ENCODE results near the gene SSH2. TPM values are rescaled to one million over a fixed set of nuclear protein-coding genes. Genes with fewer than 3 reads are reported as not detected.
"Not testable (repeated sequence)": the region's sequence is repeated elsewhere in the genome, so short reads cannot be mapped to it uniquely, and the experiment has no call there.

The SSH2 gene
- total RNA-seq, 1 experiment from 2014 or later: 22.9 TPM

DNA sequence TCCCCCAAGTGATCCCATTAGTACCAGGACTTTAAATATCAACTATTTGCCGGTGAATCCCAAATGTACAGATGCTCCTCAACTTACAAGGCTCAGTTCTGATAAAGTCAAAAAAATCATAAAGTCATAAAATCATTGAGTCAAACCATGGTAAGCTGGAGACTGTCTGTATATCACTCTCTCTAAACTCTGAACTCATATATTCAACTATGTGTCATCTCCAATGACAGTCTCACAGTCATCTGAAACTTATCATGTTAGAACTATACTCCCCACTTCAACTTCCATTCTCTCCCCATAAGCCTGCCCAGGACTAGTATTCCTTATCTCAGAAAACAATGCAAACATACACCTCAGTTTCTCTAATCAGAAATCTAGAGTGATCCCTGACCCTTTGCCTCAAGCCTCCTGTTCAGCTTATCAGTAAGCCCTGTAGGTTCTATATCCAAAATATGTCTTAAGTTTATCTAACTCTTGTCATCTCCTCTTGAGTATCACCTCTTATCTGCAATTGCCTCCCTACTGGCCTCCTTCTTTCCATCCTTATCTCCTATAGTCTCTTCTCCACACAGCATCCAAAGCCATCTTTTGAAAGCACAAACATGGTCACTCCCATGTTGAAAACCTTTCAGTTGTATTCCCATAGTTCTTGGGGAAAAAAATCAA lies 55.0 kb downstream of the SSH2 start:
- TF ChIP-seq, protein P1, sequence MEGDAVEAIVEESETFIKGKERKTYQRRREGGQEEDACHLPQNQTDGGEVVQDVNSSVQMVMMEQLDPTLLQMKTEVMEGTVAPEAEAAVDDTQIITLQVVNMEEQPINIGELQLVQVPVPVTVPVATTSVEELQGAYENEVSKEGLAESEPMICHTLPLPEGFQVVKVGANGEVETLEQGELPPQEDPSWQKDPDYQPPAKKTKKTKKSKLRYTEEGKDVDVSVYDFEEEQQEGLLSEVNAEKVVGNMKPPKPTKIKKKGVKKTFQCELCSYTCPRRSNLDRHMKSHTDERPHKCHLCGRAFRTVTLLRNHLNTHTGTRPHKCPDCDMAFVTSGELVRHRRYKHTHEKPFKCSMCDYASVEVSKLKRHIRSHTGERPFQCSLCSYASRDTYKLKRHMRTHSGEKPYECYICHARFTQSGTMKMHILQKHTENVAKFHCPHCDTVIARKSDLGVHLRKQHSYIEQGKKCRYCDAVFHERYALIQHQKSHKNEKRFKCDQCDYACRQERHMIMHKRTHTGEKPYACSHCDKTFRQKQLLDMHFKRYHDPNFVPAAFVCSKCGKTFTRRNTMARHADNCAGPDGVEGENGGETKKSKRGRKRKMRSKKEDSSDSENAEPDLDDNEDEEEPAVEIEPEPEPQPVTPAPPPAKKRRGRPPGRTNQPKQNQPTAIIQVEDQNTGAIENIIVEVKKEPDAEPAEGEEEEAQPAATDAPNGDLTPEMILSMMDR (IDR thresholded peaks at IDR 0.05; ENCODE audit: unreplicated experiment): no peak
- Mint-ChIP-seq H3K9me3 (ENCODE audit: low read depth, unreplicated experiment) (peaks cover 4% of the 10 kb centered on the region), H3K36me3 (ENCODE audit: insufficient read depth, unreplicated experiment) (no peaks in the 10 kb centered on the region), H3K27me3 (ENCODE audit: unreplicated experiment) (no peaks in the 10 kb centered on the region), H3K4me3 (ENCODE audit: low read depth, unreplicated experiment) (no peak overlapping the region), H3K4me1 (ENCODE audit: low read depth, unreplicated experiment) (no peaks in the 10 kb centered on the region), H3K27ac (ENCODE audit: unreplicated experiment) (no peak overlapping the region)
- DNase-seq: no peak
- intact Hi-C loops (cut with micrococcal nuclease; ENCODE audit: unreplicated experiment): no loop called here
- no TSS peak for BruUV-seq (replicated peaks)
- CTCF ChIA-PET: no interaction called here

DNA sequence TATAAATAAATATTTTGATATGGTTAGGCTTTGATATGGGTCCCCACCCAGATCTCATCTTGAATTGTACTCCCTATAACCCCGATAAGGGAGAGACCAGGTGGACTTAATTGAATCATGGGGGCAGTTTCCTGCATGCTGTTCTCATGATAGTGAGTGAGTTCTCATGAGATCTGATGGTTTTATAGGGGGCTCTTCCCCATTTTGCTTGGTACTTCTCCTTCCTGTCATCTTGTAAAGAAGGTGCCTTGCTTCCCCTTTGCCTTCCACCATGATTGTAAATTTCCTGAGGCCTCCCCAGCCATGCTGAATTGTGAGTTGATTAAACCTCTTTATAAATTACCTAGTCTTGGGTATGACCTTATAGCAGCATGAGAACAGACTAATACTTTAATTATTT lies 55.7 kb downstream of the SSH2 start:
- DNase-seq; intact Hi-C loops (cut with micrococcal nuclease; ENCODE audit: unreplicated experiment); BruUV-seq (replicated peaks); H3K9me3 Mint-ChIP-seq (ENCODE audit: low read depth, unreplicated experiment); H3K27me3 Mint-ChIP-seq (ENCODE audit: unreplicated experiment); H3K36me3 Mint-ChIP-seq (ENCODE audit: insufficient read depth, unreplicated experiment); CTCF ChIA-PET; H3K4me1 Mint-ChIP-seq (ENCODE audit: low read depth, unreplicated experiment); H3K27ac Mint-ChIP-seq (ENCODE audit: unreplicated experiment); H3K4me3 Mint-ChIP-seq (ENCODE audit: low read depth, unreplicated experiment): not testable (repeated sequence)

GRCh38 chr17:29873476-29873875 lies 56.6 kb downstream of the SSH2 start:
- Mint-ChIP-seq H3K4me1 (ENCODE audit: low read depth, unreplicated experiment) (no peaks in the 10 kb centered on the region), H3K9me3 (ENCODE audit: low read depth, unreplicated experiment) (peaks cover 4% of the 10 kb centered on the region), H3K4me3 (ENCODE audit: low read depth, unreplicated experiment) (no peak overlapping the region), H3K27ac (ENCODE audit: unreplicated experiment) (no peak overlapping the region), H3K36me3 (ENCODE audit: insufficient read depth, unreplicated experiment) (no peaks in the 10 kb centered on the region), H3K27me3 (ENCODE audit: unreplicated experiment) (no peaks in the 10 kb centered on the region)
- no peak for DNase-seq
- intact Hi-C loops (cut with micrococcal nuclease; ENCODE audit: unreplicated experiment): no loop called here
- BruUV-seq (replicated peaks): no TSS peak
- TF ChIP-seq, protein P1 (IDR thresholded peaks at IDR 0.05; ENCODE audit: unreplicated experiment): no peak
- CTCF ChIA-PET: no interaction called here

DNA sequence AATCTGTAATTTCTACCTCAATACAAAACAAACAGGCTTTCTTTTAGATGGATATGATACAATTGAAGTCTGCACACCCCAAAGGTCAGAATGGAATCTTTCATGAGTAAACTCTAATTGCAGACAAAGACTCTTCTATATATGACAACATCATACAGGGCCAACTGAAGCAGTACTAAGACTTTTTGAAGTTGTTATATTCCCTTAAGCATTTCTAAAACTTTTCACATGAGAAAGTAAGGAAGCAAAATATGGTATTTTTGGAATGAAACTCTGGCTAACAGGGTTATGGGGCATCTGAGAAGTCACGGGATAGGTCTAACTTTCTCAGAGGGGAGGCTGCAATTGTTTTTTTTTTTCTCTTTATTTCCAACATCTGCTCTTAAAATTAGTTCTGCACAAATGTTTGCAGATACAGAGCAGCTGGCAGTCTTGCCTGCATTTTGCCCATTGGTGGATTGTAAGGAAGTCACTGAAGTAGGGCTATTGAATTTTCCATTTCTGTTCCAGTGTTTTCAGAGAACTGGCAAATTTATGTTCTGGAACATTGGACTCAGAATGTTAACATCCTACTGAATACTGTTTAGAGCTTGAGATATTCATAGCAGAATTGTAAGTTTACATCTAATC lies 59.1 kb downstream of the SSH2 start:
- peaks cover 4% of the 10 kb centered on the region for H3K9me3 Mint-ChIP-seq (ENCODE audit: low read depth, unreplicated experiment)
- no peak overlapping the region for H3K4me3 Mint-ChIP-seq (ENCODE audit: low read depth, unreplicated experiment)
- no peak for DNase-seq
- CTCF ChIA-PET: interaction anchor here (0.7 kb wide), 1 partner anchor 195 kb away, joined by 3 read pairs; no protein-coding TSS in a partner anchor
- no peak overlapping the region for H3K27ac Mint-ChIP-seq (ENCODE audit: unreplicated experiment)
- intact Hi-C loops (cut with micrococcal nuclease; ENCODE audit: unreplicated experiment): no loop called here
- no TSS peak for BruUV-seq (replicated peaks)
- H3K27me3 Mint-ChIP-seq (ENCODE audit: unreplicated experiment): no peaks in the 10 kb centered on the region
- no peaks in the 10 kb centered on the region for H3K4me1 Mint-ChIP-seq (ENCODE audit: low read depth, unreplicated experiment)
- TF ChIP-seq, protein P1 (IDR thresholded peaks at IDR 0.05; ENCODE audit: unreplicated experiment): no peak
- no peaks in the 10 kb centered on the region for H3K36me3 Mint-ChIP-seq (ENCODE audit: insufficient read depth, unreplicated experiment)

Measured in Calu3 (cell line).